Endothelial cell (in vitro differentiated cells): ENCODE measurements around the gene TSPEAR. TPM values are rescaled to one million over a fixed set of nuclear protein-coding genes. Genes with fewer than 3 reads are reported as not detected.
"Not testable (repeated sequence)": the region's sequence is repeated elsewhere in the genome, so short reads cannot be mapped to it uniquely, and the experiment has no call there.

Experiments used
- DNase-seq: peaks from one replicate; pipeline ENCODE4 v3.0.0; 2021; ENCODE audit warnings: low spot score
- H3K27ac Mint-ChIP-seq: one replicate; pipeline ENCODE4 v1.8.0; 2021; ENCODE audit warnings: mixed read lengths, inconsistent platforms; ENCODE audit not compliant: unreplicated experiment
- H3K27me3 Mint-ChIP-seq: one replicate; pipeline ENCODE4 v1.8.0; 2021; ENCODE audit warnings: mild to moderate bottlenecking, moderate library complexity, mixed read lengths, inconsistent platforms; ENCODE audit not compliant: unreplicated experiment
- H3K36me3 Mint-ChIP-seq: one replicate; pipeline ENCODE4 v1.8.0; 2021; ENCODE audit warnings: mild to moderate bottlenecking, low read depth, mixed read lengths, inconsistent platforms; ENCODE audit not compliant: unreplicated experiment
- H3K4me1 Mint-ChIP-seq: one replicate; pipeline ENCODE4 v1.8.0; 2021; ENCODE audit warnings: mild to moderate bottlenecking, mixed read lengths, inconsistent platforms; ENCODE audit not compliant: unreplicated experiment
- H3K4me3 Mint-ChIP-seq: one replicate; pipeline ENCODE4 v1.8.0; 2021; ENCODE audit warnings: mild to moderate bottlenecking, mixed read lengths, inconsistent platforms; ENCODE audit not compliant: unreplicated experiment
- H3K9me3 Mint-ChIP-seq: one replicate; pipeline ENCODE4 v1.8.0; 2021; ENCODE audit warnings: mixed read lengths, inconsistent platforms; ENCODE audit not compliant: unreplicated experiment
- CTCF ChIP-seq: fragments of 200-600 bp; sonication (generic); IDR thresholded peaks from one replicate; pipeline ENCODE4 v1.5.0; 2021; ENCODE audit warnings: antibody characterized with exemption; ENCODE audit not compliant: unreplicated experiment
- total RNA-seq: library from RNA; stranded (reverse); fragmentation: NEBNext Ultra II Directional; extraction: Animal tissue kit (Norgen Biotek cat#: 25700); gene quantifications from one replicate; pipeline ENCODE4 v1.2.1, GENCODE V29; 2021; ENCODE audit not compliant: unreplicated experiment

The TSPEAR gene
- total RNA-seq, 1 donor from 2014 or later = not detected

DNA sequence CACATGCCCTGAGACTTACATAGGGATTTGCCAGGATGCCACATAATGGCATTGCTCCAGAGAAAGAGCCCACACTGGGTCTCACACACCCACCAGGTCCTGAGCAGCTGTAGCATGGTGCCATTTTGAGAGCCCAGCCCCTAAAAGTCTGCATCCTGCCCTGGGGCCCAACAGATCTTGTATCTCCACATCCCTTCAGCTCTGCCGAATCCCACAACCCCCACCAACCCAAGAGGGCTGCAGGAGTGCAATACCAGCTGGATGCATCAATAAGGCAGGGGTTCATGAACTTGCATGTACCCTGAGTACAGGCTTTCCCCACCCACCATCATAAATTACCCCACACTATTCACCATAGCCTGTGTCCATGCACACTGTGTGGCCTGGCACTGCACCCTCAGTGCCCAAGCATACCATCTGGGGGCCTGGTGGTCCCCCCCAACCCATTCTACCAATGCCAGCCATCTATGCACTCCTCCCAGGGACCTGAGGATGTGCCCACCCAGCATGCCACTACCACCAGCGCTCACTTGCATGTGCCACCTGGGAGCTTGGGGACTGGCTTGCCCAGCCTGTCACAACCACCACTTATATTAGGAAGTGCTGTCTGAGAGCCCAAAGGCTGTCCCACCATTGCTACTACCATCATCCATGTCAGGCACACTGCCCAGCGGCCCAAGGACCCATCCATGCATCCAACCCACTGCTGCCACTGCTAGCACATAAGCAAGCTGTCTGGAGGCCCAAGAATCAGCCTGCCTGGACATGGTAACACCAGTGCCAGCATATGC is 40.5 kb downstream of the TSPEAR start:
- Mint-ChIP-seq H3K27ac (no peak overlapping the region), H3K4me3 (no peak overlapping the region), H3K36me3 (peaks cover 8% of the 10 kb centered on the region), H3K4me1 (no peaks in the 10 kb centered on the region), H3K9me3 (peaks cover 10% of the 10 kb centered on the region), H3K27me3 (peaks cover 4% of the 10 kb centered on the region)
- TF ChIP-seq CTCF = no peak
- DNase-seq = no peak

DNA sequence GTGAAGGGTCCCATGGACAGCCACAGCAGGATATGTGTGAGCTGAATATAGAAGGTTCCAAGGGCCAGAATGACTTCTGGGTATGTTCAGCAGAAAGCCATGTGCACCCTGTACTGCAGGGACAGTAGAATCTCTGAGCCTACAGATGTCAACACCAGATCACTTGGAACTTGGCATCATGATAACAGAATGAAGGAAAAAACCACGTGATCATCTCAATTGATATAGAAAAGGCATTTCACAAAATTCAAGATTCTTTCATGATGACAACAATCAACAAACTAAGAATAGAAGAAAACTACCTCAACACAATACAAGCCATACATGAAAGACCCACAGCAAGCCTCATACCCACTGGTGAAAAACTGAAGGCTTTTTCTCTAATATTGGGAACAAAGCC is 43.8 kb downstream of the TSPEAR start:
- Mint-ChIP-seq H3K4me3 (no peak overlapping the region), H3K9me3 (peaks cover 10% of the 10 kb centered on the region), H3K27me3 (peaks cover 2% of the 10 kb centered on the region), H3K4me1 (no peaks in the 10 kb centered on the region), H3K27ac (no peak overlapping the region), H3K36me3 (peaks cover 8% of the 10 kb centered on the region)
- TF ChIP-seq CTCF = no peak
- no peak for DNase-seq

DNA sequence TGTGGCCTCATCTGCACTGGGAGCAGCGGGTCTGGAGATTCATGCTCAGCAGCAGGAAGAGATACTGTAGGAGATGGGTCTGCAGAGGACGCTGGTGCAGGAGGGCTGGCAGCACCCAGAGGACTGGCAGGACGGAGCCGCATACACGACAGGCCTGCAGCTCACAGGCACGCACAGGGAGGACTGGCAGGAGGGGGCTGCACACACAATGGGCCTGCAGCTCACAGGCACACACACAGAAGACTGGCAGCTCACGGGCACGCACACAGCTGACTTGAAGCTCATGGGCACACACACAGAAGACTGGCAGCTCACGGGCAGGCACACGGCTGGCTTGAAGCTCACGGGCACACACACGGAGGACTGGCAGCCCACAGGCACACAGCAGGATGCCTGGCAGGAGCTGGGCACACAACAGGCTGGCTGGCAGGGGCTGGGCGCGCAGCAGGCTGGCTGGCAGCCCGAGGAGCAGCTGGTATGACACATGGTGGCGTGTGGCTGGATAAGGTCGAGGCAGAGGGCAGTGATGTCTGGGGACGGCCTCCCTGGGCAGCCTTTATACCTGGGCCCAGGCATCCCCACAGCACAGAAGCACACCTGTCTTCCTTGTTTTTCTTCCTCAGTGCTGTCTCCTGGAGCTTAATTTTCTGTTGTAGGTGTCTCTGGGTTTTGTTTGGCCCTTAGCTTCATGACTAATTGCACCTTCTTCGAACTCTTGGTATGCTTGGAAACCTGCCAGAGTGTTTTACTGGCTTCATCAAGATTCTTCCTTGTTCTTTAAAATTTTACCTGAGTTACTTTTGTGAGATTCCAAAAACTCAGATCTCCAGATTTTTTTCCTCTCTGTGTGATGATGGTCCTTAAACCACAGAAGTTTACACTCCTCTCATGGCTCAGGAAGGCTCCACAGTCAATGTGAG is 44.7 kb downstream of the TSPEAR start, which contains the start of gene KRTAP12-2:
KRTAP12-2 (minus strand) TSS at position 527 of the 920 bp plus-strand sequence; CDS start at position 486, 41 bp downstream.
- Mint-ChIP-seq H3K4me1 (no peaks in the 10 kb centered on the region), H3K4me3 (no peak within 1 kb of the TSS), H3K9me3 (peaks cover 10% of the 10 kb centered on the region), H3K27me3 (peaks cover 2% of the 10 kb centered on the region), H3K27ac (no peak within 1 kb of the TSS), H3K36me3 (peaks cover 8% of the 10 kb centered on the region)
- no peak for TF ChIP-seq CTCF
- DNase-seq = no peak

- Mint-ChIP-seq H3K4me1 (no peaks in the 10 kb centered on the region), H3K36me3 (peaks cover 4% of the 10 kb centered on the region), H3K9me3 (peaks cover 5% of the 10 kb centered on the region), H3K4me3 (no peak overlapping the region), H3K27me3 (peaks cover 1% of the 10 kb centered on the region), H3K27ac (no peak overlapping the region)
- no peak for DNase-seq
- TF ChIP-seq CTCF = no peak
These were observed 46.7 kb downstream of the TSPEAR start for GRCh38 chr21:44664691-44665090.

- H3K4me1 Mint-ChIP-seq, H3K36me3 Mint-ChIP-seq, H3K9me3 Mint-ChIP-seq, DNase-seq, H3K4me3 Mint-ChIP-seq, H3K27ac Mint-ChIP-seq, H3K27me3 Mint-ChIP-seq: not testable (repeated sequence)
These were observed 49.8 kb downstream of the TSPEAR start for GRCh38 chr21:44661567-44661966.
